Measurements from ENCODE around the gene AKAP8.
"Not testable (repeated sequence)": the region's sequence is repeated elsewhere in the genome, so short reads cannot be mapped to it uniquely, and the experiment has no call there.

The AKAP8 gene

DNA sequence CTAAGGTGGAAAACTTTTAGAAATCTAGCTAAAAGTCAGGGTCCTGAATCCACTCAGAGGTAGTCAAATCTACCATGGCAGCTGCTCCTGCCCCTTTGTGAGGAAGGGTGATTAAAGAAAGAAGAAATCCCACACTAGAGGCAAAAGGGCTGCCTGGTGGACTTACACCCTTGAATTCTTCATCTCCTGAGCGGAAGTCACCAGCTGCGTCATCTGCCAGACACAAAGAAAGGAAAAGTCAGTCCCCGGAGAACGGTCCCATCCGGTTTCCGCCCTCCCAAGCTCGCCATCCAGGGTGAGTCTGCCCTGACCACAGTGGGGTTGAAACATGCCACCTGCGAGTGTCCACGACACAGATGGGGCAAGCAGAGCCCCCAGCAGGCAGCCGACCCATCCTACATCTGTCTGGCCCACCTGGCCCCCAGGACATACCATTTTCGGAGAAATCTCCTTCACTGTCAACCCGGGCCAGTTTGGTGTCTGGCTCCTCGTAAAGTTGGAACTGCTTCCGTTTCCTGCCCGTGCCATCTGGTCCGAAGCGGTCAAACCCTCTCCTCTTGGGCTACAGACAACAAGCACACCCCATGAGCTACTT lies 7.7 kb downstream of the AKAP8 start:
- DNase-seq: no peak

DNA sequence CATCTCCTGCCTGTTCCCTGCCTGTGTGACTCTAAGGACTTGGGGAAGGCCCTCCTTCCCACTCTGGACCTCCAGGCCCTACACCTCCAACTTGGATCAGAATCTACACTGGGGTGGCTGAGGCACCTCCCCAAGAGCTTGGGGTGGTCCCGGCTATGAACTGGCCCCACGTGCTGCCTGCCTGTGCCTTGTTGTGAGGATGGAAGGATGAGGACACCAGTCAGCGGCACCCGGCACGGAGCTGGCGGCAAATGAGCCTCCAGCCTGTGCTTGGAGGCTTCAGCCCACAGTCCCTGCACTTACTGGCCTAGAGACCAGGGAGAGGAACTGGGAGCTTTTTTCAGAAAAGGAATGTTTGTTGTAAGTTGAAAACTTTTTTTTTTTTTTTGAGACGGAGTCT lies 8.5 kb downstream of the AKAP8 start:
- DNase-seq: no peak

GRCh38 chr19:15369594-15369891 lies 10.0 kb downstream of the AKAP8 start:
- DNase-seq: no peak

DNA sequence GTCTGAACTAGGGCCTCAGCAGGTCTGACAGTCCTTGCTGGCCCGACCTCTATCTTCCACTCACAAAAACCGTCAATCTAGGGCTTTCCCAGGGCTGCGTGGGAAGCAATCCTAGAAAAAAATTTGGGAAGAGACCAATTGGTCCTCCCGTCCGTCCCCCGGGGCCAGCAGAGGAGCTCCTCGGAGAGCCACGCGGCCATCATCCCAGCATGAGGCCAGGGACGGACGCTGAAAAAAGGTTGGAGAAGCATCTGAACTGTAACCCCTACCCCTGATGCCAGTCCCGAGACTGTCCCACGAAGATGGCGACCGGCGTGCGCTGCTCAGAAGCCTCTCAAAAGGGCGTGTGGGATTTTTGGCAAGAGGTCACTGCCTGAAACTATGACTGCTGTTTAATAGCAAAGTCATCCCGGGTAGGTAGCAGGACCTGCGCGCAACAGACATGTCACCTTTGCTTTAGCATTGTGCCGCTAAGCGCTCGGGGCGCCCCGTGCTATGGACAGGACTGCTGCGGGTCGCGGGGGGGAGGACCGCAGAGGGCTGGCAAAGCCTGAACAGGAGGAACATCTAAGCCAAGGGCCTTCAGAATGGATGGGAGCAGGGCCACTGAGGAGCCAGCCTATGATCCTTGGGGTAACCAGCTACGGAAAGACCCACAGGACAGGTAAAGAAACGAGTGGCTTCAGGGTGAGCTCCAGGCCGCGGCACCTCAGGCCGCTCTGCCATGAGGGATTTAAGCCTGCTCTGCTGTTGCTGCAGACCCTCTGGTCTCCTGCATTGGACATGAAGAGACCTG lies 10.6 kb downstream of the AKAP8 start:
- no peak for DNase-seq

GRCh38 chr19:15368051-15368632 lies 11.4 kb downstream of the AKAP8 start:
- no peak for DNase-seq

DNA sequence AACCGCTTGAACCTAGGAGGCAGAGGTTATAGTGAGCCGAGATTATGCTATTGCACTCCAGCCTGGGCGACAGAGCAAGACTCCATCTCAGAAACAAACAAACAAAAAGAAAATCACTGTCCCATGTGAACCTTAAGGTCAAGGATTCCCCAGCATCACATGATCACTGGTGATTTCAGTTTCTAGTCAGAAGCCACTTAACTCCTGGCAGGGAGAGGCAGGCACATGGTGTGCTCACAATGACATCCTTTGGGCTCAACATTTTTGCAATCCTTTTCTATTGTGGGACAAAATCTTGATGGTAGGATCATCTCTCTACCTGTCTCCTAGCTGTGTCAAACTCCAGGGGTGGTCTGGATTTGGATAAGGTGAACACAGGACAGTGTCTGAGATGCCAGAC lies 12.1 kb downstream of the AKAP8 start:
- DNase-seq: no peak

- no peak for DNase-seq
Observed at GRCh38 chr19:15365264-15365663, 14.3 kb downstream of the AKAP8 start.

GRCh38 chr19:15363791-15364190 lies 15.8 kb downstream of the AKAP8 start:
- not testable (repeated sequence) for DNase-seq

DNA sequence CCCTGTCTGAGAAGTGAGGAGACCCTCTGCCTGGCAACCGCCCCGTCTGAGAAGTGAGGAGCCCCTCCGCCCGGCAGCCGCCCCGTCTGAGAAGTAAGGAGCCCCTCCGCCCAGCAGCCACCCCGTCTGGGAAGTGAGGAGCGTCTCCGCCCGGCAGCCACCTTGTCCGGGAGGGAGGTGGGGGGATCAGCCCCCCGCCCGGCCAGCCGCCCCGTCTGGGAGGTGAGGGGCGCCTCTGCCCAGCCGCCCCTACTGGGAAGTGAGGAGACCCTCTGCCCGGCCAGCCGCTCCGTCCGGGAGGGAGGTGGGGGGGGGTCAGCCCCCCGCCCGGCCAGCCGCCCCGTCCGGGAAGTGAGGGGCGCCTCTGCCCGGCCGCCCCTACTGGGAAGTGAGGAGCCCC lies 16.5 kb downstream of the AKAP8 start:
- not testable (repeated sequence) for DNase-seq

- not testable (repeated sequence) for DNase-seq
Observed at GRCh38 chr19:15360015-15360414, 19.6 kb downstream of the AKAP8 start.

DNA sequence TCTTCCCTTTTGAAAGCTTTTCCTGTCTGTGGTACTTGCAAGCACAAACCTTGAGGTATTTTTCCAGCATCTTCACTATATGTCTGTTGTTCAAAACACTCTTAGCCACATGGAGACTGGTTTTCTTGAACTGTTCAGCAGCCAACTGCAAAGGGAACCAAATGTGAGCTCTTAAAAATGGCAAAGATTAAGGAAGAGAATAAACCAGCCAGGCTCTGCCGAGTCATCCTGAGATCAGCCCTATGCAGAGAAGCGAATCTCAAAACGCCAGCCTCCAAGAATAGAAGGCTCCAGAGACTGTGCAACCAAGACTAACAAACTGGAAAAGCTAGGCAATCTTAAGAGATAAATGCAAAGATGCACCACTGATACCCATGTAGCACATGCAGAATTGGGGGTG lies 20.7 kb downstream of the AKAP8 start:
- DNase-seq: no peak

GRCh38 chr19:15357906-15358305 lies 21.7 kb downstream of the AKAP8 start:
- no peak for DNase-seq

DNA sequence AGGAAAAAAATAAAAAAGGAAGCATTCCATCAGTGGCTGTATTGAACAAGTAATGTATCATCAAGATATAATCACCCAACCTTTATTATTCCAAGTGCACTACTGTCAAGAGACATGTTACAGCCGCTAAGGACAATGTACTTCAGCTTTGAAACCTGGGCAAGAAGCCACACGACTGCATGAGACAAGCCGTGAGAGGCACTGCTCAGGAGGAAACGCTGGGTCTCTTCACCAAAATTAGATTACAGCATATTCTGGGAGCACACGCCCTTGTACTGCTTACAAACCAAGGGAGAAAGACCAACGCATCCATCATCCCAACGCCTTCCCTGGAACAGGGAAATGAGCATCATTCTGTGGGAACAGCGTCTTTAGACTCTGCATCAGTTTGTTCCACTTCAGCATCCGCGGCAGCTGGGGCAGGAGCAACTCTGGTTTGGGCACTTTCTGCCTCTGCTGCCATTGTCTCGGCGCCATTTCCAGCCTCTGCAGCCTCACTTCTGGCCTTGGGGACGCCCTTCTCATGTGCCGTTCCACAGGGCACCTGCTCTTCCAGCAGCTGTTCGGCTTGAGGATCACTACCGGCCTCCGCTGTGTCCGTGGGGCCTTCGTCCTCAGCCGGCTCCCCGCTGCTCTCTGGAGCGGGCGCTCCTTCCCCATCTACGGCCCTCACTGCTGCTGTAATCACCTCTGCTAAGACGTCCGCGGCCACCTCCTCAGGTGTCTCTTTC lies 24.9 kb downstream of the AKAP8 start:
- no peak for DNase-seq

GRCh38 chr19:15353908-15354307 lies 25.7 kb downstream of the AKAP8 start:
- no peak for DNase-seq

- DNase-seq: not testable (repeated sequence)
Observed at GRCh38 chr19:15352535-15352934, 27.1 kb downstream of the AKAP8 start.

- not testable (repeated sequence) for DNase-seq
Observed at GRCh38 chr19:15341328-15341727, 38.3 kb downstream of the AKAP8 start.

DNA sequence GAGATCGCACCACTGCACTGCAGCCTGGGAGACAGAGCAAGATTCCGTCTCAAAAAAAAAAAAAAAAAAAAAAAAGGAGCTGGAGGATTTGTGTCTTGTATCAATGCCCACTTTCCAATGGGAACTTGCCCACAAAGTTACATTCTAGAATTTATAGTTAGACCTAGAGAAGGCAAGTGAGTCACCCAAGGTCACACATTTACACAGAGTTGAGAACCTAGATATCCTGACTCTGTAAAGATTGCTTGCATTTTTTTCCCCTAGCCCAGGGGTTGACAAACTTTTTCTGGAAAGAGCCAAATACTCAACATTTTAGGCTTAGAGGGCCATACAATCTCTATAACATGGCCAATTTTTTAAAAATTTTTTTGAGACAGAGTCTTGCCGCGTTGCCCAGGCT lies 39.5 kb downstream of the AKAP8 start:
- no peak for DNase-seq

- no peak for DNase-seq
Observed at GRCh38 chr19:15337202-15337601, 42.4 kb downstream of the AKAP8 start.

DNA sequence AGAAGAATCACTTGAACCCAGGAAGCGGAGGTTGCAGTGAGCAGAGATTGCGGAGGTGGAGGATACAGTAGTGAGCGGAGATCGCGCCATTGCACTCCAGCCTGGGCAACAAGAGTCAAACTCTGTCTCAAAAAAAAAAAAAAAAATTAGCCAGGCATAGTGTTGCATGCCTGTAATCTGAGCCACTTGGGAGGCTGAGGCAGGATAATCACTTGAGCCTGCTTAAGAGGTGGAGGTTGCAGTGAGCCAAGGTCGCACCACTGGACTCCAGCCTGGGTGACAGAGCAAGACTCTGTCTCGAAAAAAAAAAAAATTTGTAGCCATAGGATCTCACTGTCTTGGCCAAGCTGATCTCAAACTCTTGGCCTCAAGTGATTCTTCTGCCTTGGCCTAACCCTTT lies 43.6 kb downstream of the AKAP8 start:
- DNase-seq: not testable (repeated sequence)

DNA sequence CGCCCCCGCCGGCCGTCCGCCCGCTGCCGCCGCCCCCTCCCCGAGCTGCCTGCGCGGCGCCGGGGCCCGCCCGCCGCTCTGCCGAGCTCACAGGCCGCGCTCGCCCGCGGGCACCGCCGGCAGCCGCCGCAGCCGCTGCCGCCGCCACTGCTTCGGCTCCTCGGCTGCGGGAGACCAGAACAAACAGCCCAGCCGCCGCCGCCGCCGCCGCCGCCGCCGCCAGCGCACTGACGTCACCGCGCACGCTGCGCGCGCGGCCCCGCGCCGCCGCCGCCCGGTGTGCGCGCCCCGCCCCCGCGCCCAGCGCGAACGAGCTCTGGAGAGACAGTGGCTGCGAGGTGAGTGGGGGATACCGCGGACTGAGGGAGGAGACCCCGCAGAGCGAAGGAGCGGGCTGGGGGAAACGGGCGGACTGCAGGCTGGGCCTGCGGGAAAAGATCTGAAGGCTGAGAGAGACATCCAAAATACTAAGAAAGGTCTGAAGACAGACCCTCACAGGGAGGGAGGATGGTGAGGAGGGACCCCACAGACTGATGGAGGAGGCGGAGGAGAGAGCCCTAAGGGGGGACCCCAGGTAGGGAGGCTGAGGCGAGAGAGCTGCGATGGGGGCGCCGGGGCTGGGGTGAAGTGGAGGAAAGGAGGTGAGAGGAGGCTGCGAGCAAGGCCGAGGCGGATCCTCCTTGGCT lies 47.1 kb downstream of the AKAP8 start, which contains the start of gene BRD4:
BRD4 (minus strand) TSS at position 229 of the 686 bp plus-strand sequence. CDS start 59,440 bp downstream, outside the sequence.
- peak; percentile 92 for DNase-seq

DNA sequence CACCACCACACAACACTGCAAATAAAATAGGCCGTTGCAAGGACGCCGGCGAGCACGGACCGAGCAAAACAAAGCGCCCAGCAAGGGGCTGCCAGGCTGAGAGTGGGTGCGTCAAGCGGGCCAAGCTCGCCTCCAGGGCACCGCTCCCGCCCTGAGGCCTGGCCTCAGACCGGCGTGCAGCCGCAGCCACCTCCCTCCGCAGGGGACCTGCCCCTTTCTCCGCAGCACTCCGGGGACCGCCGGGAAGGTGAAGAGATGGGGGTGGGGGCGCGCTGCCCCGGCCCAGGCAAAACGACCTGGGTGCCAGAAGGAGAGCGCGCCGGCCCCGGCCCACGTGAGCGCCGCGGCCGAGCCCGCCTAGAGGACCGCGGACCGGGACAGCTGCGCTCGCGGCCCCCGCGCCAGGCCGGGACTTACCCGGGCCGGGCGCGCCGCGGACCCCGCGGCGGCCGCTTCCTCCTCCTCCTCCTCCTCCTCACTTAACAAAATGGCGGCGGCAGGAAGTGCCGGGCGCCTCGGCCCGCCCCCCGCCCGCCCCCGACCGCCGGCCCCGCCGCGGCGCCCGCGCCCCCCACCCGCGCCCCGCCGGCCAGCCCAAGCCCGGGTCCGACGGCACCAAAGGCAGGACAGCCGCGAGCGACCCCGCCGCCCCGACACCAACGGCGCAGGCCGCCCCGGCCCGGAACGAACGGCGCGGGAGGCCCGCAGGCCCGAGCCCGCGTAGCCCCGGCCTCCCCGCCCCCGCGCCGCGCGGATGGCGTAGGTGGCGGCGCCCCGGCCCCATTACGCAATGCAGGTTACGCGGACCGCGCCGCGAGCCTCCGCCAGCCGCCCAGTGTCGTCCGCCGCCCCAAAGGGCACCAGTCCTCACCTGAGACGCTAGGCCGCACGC lies 47.9 kb downstream of the AKAP8 start:
- DNase-seq: peak; percentile 88

All from activated effector memory CD4-positive, alpha-beta T cell treated with anti-CD3 and anti-CD28 coated beads, Interleukin-2, amount 50 U/mL, for 16 hours (primary cell).